Lower leg skin (tissue), 4 donors: Measurements from ENCODE around the gene H6PD. TPM values are rescaled to one million over a fixed set of nuclear protein-coding genes. Genes with fewer than 3 reads are reported as not detected.
A peak's percentile ranks its signal among the peaks of the same experiment; 100 is the strongest.

Source experiments
- DNase-seq, 2 donors: peaks; one replicate each; pipeline ENCODE4 v3.0.0-alpha.2; 2019; ENCODE audit warnings: low spot score in 2 of 2
- H3K4me3 ChIP-seq: fragments of 200-600 bp; sonication (generic); 2 replicates; pipeline ENCODE4 v1.5.1; 2017; ENCODE audit warnings: mild to moderate bottlenecking, low read depth; ENCODE audit not compliant: poor library complexity, severe bottlenecking
- CTCF ChIP-seq, 3 donors: fragments of 450-650 bp; IDR thresholded peaks; one replicate each; pipeline ENCODE4 v1.5.1; 2016; ENCODE audit warnings: antibody characterized with exemption in 3 of 3, mild to moderate bottlenecking in 3 of 3, moderate library complexity in 2 of 3
- POLR2A ChIP-seq, 2 donors: fragments of 450-650 bp; IDR thresholded peaks; one replicate each; pipeline ENCODE4 v1.6.1; 2016 to 2017; ENCODE audit warnings: antibody characterized with exemption in 2 of 2, mild to moderate bottlenecking in 1 of 2, moderate library complexity in 1 of 2
- WGBS, 2 donors: methylation state at CpG; one replicate each; pipeline ENCODE4 v1.1.5; 2018; 5-methylcytosine and 5-hydroxymethylcytosine counted together
- intact Hi-C: fragments of 100-400 bp; cut with DNase I; formaldehyde crosslinking; loops from one replicate; pipeline ENCODE4 v1.15.0; 2023; ENCODE audit warnings: low total_unique reads
- total RNA-seq, 4 donors: library from RNA; depleted of rRNA; stranded (reverse); fragments of >200 nt; gene quantifications; one replicate each; pipeline ENCODE4 v1.1.0, GENCODE V29; 2016

Gene H6PD
- total RNA-seq, 4 donors from 2014 or later: 65.5 to 98.7 (median 87.8) TPM

- TF ChIP-seq CTCF (IDR thresholded peaks at IDR 0.05) (no peak), POLR2A (IDR thresholded peaks at IDR 0.05) (no peak)
- no peak for DNase-seq
- WGBS, 2 donors: 79% methylated on average over 22 of the region's 22 CpGs
- no peak overlapping the region for H3K4me3 ChIP-seq
- intact Hi-C loops: loop anchor here (5.0 kb wide), 1 partner anchor 85 kb away; no protein-coding TSS in a partner anchor
These were observed 37.1 kb upstream of the H6PD start for GRCh38 chr1:9197186-9198099.

- intact Hi-C loops: loop anchor here (5.0 kb wide), 1 partner anchor 86 kb away; no protein-coding TSS in a partner anchor
- no peak for TF ChIP-seq POLR2A (IDR thresholded peaks at IDR 0.05)
- no peak for TF ChIP-seq CTCF (IDR thresholded peaks at IDR 0.05)
- DNase-seq: no peak
- 35% methylated on average over 24 to 30 of the region's 54 CpGs for WGBS, 2 donors
- H3K4me3 ChIP-seq: no peak overlapping the region
These were observed 35.8 kb upstream of the H6PD start for GRCh38 chr1:9198538-9199361.

GRCh38 chr1:9200441-9200840, 34.1 kb upstream of the H6PD start:
- 33 to 52% methylated on average over 7 of the region's 7 CpGs for WGBS, 2 donors
- no peak overlapping the region for H3K4me3 ChIP-seq
- no peak for DNase-seq
- intact Hi-C loops: no loop called here
- no peak for TF ChIP-seq CTCF (IDR thresholded peaks at IDR 0.05)
- no peak for TF ChIP-seq POLR2A (IDR thresholded peaks at IDR 0.05)

- no peak for DNase-seq
- WGBS, 2 donors: 0 to 1% methylated on average over 24 of the region's 24 CpGs
- intact Hi-C loops: no loop called here
- TF ChIP-seq CTCF (IDR thresholded peaks at IDR 0.05): no peak
- H3K4me3 ChIP-seq: peak overlapping the region; percentile 14
These were observed 33.0 kb upstream of the H6PD start for GRCh38 chr1:9201401-9202239.

- WGBS, 2 donors: 6 to 7% methylated on average over 15 of the region's 15 CpGs
- H3K4me3 ChIP-seq: no peak overlapping the region
- no peak for TF ChIP-seq POLR2A (IDR thresholded peaks at IDR 0.05)
- TF ChIP-seq CTCF (IDR thresholded peaks at IDR 0.05): no peak
- intact Hi-C loops: no loop called here
- DNase-seq: no peak
These were observed 32.2 kb upstream of the H6PD start for GRCh38 chr1:9202240-9202870.
